GM10266 (cell line): Measurements from ENCODE around the gene ING3.

Experiments
- DNase-seq: peaks from one replicate; pipeline ENCODE4 v3.0.0; 2012; ENCODE audit errors: extremely low spot score
- CTCF ChIP-seq: IDR thresholded peaks from 2 replicates; pipeline ENCODE4 v1.5.1; 2012; ENCODE audit warnings: mild to moderate bottlenecking, low read depth; ENCODE audit not compliant: control insufficient read depth, insufficient read depth; ENCODE audit errors: missing control alignments

Gene ING3

GRCh38 chr7:120949393-120949911 is 1.1 kb upstream of the ING3 start:
- TF ChIP-seq CTCF, result no peak
- DNase-seq, result no peak

- no peak for DNase-seq
- no peak for TF ChIP-seq CTCF
These were observed 509 bp upstream of the ING3 start for GRCh38 chr7:120949998-120950538.

- DNase-seq, result no peak
- no peak for TF ChIP-seq CTCF
These were observed 727 bp downstream of the ING3 start for GRCh38 chr7:120951309-120951699.

GRCh38 chr7:120951826-120952225 is 1.2 kb downstream of the ING3 start:
- TF ChIP-seq CTCF, result no peak
- no peak for DNase-seq

- TF ChIP-seq CTCF, result no peak
- DNase-seq, result no peak
These were observed 5.1 kb downstream of the ING3 start for GRCh38 chr7:120955577-120956149.

- no peak for TF ChIP-seq CTCF
- DNase-seq, result no peak
These were observed 9.4 kb downstream of the ING3 start for GRCh38 chr7:120959929-120960484.

- TF ChIP-seq CTCF, result no peak
- no peak for DNase-seq
These were observed 10.1 kb downstream of the ING3 start for GRCh38 chr7:120960714-120961113.
